ENCODE data around the gene AP2A2. TPM values are rescaled to one million over a fixed set of nuclear protein-coding genes. Genes with fewer than 3 reads are reported as not detected.

Gene AP2A2
- total and polyA plus RNA-seq, 8 donors, result 15.0 to 350 (median 39.9) TPM

GRCh38 chr11:1028616-1029015 lies 102.9 kb downstream of the AP2A2 start:
- H3K4me1 ChIP-seq, result peaks cover 0 to 4% (median 0%) of the 10 kb centered on the region in 4 donors
- H3K27me3 ChIP-seq, result peaks cover 0 to 89% (median 0%) of the 10 kb centered on the region in 3 donors
- intact Hi-C loops (cut with DNase I; ENCODE audit: low total_unique reads), result no loop called here
- TF ChIP-seq POLR2A (IDR thresholded peaks at IDR 0.05) (no peak), EP300 (IDR thresholded peaks at IDR 0.05) (no peak), POLR2AphosphoS5 (IDR thresholded peaks at IDR 0.05) (no peak)
- TF ChIP-seq, protein P1, sequence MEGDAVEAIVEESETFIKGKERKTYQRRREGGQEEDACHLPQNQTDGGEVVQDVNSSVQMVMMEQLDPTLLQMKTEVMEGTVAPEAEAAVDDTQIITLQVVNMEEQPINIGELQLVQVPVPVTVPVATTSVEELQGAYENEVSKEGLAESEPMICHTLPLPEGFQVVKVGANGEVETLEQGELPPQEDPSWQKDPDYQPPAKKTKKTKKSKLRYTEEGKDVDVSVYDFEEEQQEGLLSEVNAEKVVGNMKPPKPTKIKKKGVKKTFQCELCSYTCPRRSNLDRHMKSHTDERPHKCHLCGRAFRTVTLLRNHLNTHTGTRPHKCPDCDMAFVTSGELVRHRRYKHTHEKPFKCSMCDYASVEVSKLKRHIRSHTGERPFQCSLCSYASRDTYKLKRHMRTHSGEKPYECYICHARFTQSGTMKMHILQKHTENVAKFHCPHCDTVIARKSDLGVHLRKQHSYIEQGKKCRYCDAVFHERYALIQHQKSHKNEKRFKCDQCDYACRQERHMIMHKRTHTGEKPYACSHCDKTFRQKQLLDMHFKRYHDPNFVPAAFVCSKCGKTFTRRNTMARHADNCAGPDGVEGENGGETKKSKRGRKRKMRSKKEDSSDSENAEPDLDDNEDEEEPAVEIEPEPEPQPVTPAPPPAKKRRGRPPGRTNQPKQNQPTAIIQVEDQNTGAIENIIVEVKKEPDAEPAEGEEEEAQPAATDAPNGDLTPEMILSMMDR (IDR thresholded peaks at IDR 0.05), result no peak
- 57 to 90% (median 77%) methylated on average over 2 to 14 of the region's 14 CpGs for WGBS, 5 donors
- H3K27ac ChIP-seq, result no peak overlapping the region
- no peak for DNase-seq
- H3K4me3 ChIP-seq, result no peak overlapping the region
- peaks cover 0 to 24% (median 12%) of the 10 kb centered on the region in 4 donors for H3K36me3 ChIP-seq
- no peaks in the 10 kb centered on the region for H3K9me3 ChIP-seq

DNA sequence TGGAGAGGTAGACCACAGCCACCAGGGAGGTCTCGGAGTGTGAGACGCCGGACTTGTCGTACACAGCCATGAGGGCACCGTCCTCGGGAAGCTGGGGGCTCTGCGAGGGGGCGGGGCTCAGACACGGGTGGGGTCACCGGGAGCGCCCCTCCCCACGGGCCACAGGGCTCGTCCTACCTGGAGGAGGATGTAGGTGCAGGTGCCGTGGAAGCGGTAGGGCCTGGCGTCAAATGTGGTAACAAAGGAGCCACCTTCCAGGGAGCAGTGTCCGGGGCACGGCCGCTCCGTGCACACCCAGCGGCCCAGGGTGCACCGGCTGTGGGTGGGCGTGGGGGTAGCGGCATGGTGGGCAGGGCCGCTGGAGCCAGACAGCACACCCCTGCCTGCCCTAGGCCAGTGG lies 103.4 kb downstream of the AP2A2 start:
- Histone ChIP-seq H3K36me3 (peaks cover 0 to 20% (median 10%) of the 10 kb centered on the region in 4 donors), H3K4me3 (no peak overlapping the region), H3K9me3 (no peaks in the 10 kb centered on the region), H3K27me3 (peaks cover 0 to 87% (median 0%) of the 10 kb centered on the region in 3 donors), H3K27ac (no peak overlapping the region), H3K4me1 (peaks cover 0 to 9% (median 0%) of the 10 kb centered on the region in 4 donors)
- intact Hi-C loops (cut with DNase I; ENCODE audit: low total_unique reads), result no loop called here
- 42 to 74% (median 63%) methylated on average over 8 to 25 of the region's 25 CpGs for WGBS, 5 donors
- TF ChIP-seq POLR2AphosphoS5 (IDR thresholded peaks at IDR 0.05), result no peak
- TF ChIP-seq POLR2A (IDR thresholded peaks at IDR 0.05), result no peak
- TF ChIP-seq EP300 (IDR thresholded peaks at IDR 0.05), result no peak
- TF ChIP-seq, protein P1 (IDR thresholded peaks at IDR 0.05), result no peak
- no peak for DNase-seq

DNA sequence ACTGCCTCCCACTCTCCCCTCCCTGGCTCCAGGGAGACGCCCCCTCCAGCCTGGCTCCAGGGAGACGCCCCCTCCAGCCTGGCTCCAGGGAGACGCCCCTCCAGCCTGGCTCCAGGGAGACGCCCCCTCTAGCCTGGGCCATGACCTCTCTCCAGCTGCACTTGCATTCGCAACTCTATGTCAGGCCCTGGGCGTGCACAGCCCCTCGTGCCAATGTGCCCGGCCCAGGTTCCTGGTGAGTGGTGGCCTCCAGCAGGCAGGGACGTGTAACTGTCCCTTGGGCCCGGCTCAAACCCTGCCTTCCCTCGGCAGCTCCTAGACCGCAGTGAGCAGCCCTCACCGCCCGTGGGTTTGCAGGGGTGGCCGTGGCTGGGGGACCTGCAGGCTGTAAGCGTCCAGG lies 104.0 kb downstream of the AP2A2 start:
- DNase-seq, result no peak
- intact Hi-C loops (cut with DNase I; ENCODE audit: low total_unique reads), result no loop called here

DNA sequence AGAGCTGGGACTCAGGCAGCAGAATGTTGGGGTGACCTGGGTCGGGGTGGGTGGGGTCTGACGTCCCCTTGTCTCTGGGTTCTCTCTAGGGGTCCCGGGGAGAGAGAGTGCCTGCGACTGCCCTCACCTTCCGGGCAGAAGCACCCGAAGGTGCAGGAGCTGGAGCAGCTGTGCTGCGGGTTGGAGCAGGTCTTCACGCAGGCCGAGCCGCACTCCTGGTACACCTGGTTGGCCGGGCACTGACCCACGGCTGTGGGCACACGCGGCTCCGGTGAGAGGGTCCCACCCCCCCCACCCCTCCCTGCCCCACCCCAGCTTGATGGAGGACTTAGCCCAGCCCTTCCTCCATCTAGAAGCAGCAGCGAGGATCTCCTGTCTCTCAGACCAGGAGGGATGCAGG lies 104.4 kb downstream of the AP2A2 start:
- TF ChIP-seq POLR2AphosphoS5 (IDR thresholded peaks at IDR 0.05) (no peak), POLR2A (IDR thresholded peaks at IDR 0.05) (no peak)
- no peak overlapping the region for H3K4me3 ChIP-seq
- WGBS, 5 donors, result 38 to 72% (median 62%) methylated on average over 14 to 16 of the region's 16 CpGs

More for the DNA sequence above, 104.0 kb downstream of the AP2A2 start:
- Histone ChIP-seq H3K4me3 (no peak overlapping the region), H3K27ac (no peak overlapping the region), H3K27me3 (peaks cover 0 to 87% (median 0%) of the 10 kb centered on the region in 3 donors), H3K4me1 (peaks cover 0 to 10% (median 2%) of the 10 kb centered on the region in 4 donors), H3K9me3 (no peaks in the 10 kb centered on the region), H3K36me3 (peaks cover 0 to 14% (median 7%) of the 10 kb centered on the region in 4 donors)
- 24 to 60% (median 40%) methylated on average over 1 to 16 of the region's 16 CpGs for WGBS, 5 donors
- TF ChIP-seq, protein P1 (IDR thresholded peaks at IDR 0.05), result no peak
- TF ChIP-seq POLR2AphosphoS5 (IDR thresholded peaks at IDR 0.05), result no peak
- TF ChIP-seq POLR2A (IDR thresholded peaks at IDR 0.05), result no peak
- TF ChIP-seq EP300 (IDR thresholded peaks at IDR 0.05), result no peak

GRCh38 chr11:1030556-1030955 lies 104.9 kb downstream of the AP2A2 start:
- no peaks in the 10 kb centered on the region for H3K9me3 ChIP-seq
- H3K36me3 ChIP-seq, result peaks cover 0 to 10% (median 3%) of the 10 kb centered on the region in 4 donors
- no peak for DNase-seq
- no peak overlapping the region for H3K27ac ChIP-seq
- H3K4me3 ChIP-seq, result no peak overlapping the region
- 32 to 61% (median 42%) methylated on average over 10 to 20 of the region's 20 CpGs for WGBS, 5 donors
- peaks cover 0 to 87% (median 6%) of the 10 kb centered on the region in 3 donors for H3K27me3 ChIP-seq
- H3K4me1 ChIP-seq, result peaks cover 0 to 19% (median 9%) of the 10 kb centered on the region in 4 donors
- intact Hi-C loops (cut with DNase I; ENCODE audit: low total_unique reads), result no loop called here
- TF ChIP-seq POLR2AphosphoS5 (IDR thresholded peaks at IDR 0.05), result peak in 1 of 3 donors; percentile 32
- TF ChIP-seq, protein P1 (IDR thresholded peaks at IDR 0.05), result no peak

More for the DNA sequence above, 104.4 kb downstream of the AP2A2 start:
- H3K27ac ChIP-seq, result no peak overlapping the region
- peaks cover 0 to 14% (median 7%) of the 10 kb centered on the region in 4 donors for H3K4me1 ChIP-seq
- peaks cover 0 to 10% (median 5%) of the 10 kb centered on the region in 4 donors for H3K36me3 ChIP-seq
- H3K9me3 ChIP-seq, result no peaks in the 10 kb centered on the region
- peaks cover 0 to 87% (median 2%) of the 10 kb centered on the region in 3 donors for H3K27me3 ChIP-seq
- intact Hi-C loops (cut with DNase I; ENCODE audit: low total_unique reads), result no loop called here
- DNase-seq, result no peak

Measured in stomach (tissue), 9 donors.